GM12801 (cell line): ENCODE results near the gene CEP68.

ENCODE experiments used
- TF ChIP-seq, protein P1 (sequence below): IDR thresholded peaks from one replicate; pipeline ENCODE4 v1.5.1; 2011; ENCODE audit warnings: control low read depth; ENCODE audit not compliant: insufficient read length; ENCODE audit errors: extremely low read depth

Gene CEP68

DNA sequence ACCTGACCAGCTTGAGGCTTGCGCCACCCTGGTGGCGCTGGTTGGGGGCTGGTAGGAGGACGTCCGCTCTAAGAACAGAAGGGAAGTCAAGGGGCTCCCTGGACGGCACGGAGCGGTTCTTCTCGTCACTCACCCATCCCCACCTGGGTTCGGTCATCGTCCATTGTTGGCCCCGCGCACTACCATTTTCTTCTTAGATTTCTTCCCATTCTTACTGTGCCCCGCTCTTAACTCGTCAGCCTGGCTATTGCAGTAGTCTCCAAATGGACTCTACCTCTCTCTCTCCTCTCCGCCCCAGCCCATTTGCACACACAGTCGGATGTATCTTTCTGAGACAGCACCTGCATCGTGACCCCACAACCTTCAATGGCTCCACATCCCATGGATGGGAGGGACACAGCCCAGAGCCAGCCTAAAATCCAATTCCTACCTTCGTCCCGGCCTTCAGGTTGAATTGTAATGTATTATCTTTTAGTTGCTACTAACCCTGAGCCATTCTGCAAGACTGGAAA, 74.5 kb downstream of the CEP68 start:
- TF ChIP-seq, protein P1, sequence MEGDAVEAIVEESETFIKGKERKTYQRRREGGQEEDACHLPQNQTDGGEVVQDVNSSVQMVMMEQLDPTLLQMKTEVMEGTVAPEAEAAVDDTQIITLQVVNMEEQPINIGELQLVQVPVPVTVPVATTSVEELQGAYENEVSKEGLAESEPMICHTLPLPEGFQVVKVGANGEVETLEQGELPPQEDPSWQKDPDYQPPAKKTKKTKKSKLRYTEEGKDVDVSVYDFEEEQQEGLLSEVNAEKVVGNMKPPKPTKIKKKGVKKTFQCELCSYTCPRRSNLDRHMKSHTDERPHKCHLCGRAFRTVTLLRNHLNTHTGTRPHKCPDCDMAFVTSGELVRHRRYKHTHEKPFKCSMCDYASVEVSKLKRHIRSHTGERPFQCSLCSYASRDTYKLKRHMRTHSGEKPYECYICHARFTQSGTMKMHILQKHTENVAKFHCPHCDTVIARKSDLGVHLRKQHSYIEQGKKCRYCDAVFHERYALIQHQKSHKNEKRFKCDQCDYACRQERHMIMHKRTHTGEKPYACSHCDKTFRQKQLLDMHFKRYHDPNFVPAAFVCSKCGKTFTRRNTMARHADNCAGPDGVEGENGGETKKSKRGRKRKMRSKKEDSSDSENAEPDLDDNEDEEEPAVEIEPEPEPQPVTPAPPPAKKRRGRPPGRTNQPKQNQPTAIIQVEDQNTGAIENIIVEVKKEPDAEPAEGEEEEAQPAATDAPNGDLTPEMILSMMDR, result no peak

DNA sequence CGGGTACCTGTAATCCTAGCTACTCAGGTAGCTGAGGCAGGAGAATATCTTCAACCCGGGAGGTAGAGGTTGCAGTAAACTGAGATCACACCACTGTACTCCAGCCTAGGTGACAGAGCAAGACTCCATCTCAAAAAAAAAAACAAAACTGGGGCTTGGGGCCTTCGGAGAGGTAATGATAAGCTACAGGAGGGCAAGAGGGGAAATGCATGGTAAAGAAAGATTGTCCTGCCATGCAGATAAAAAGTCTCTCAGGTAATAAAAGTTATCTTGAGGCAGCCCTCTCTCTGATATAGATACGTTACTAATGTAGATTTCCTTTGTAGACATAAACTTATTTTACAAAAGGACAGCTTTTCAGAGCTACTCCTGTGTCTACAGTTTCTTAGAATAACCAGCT, 77.4 kb downstream of the CEP68 start:
- TF ChIP-seq, protein P1, result no peak

- TF ChIP-seq, protein P1, result no peak
These were observed 77.9 kb downstream of the CEP68 start for GRCh38 chr2:65134158-65134557.

GRCh38 chr2:65136253-65136652, 80.0 kb downstream of the CEP68 start:
- TF ChIP-seq, protein P1, result no peak
